Dendritic cell treated with granulocyte-macrophage colony-stimulating factor and Interleukin-4, amounts not matched to agents 40 ng/mL and 50 ng/mL, for 4 days (primary cell): ENCODE results near the gene LTBP3.
A peak's percentile ranks its signal among the peaks of the same experiment; 100 is the strongest.
"Not testable (repeated sequence)": the region's sequence is repeated elsewhere in the genome, so short reads cannot be mapped to it uniquely, and the experiment has no call there.

Source experiments
- H3K27ac Mint-ChIP-seq: one replicate; pipeline ENCODE4 v1.8.0; 2022; ENCODE audit warnings: mild to moderate bottlenecking, mixed read lengths
- H3K27me3 Mint-ChIP-seq: one replicate; pipeline ENCODE4 v1.8.0; 2022; ENCODE audit warnings: mild to moderate bottlenecking, mixed read lengths
- H3K36me3 Mint-ChIP-seq: one replicate; pipeline ENCODE4 v1.8.0; 2022; ENCODE audit warnings: low read depth, mixed read lengths
- H3K4me1 Mint-ChIP-seq: one replicate; pipeline ENCODE4 v1.8.0; 2022; ENCODE audit warnings: low read depth, mixed read lengths
- H3K4me3 Mint-ChIP-seq: one replicate; pipeline ENCODE4 v1.8.0; 2022; ENCODE audit warnings: mild to moderate bottlenecking, moderate library complexity, mixed read lengths
- H3K9me3 Mint-ChIP-seq: one replicate; pipeline ENCODE4 v1.8.0; 2022; ENCODE audit warnings: mixed read lengths
- intact Hi-C: fragments of 100-400 bp; cut with micrococcal nuclease; formaldehyde crosslinking; loops from one replicate; pipeline ENCODE4 v1.15.0; 2022

LTBP3 gene

GRCh38 chr11:65572356-65573051 is 14.3 kb upstream of the LTBP3 start, which contains the start of gene FAM89B:
Gene FAM89B, plus strand, starts transcription at chr11:65572538. Its CDS starts 132 bp downstream, at chr11:65572670.
- intact Hi-C loops = no loop called here
- Mint-ChIP-seq H3K27ac (peak within 1 kb of the TSS; percentile 94), H3K4me1 (peaks cover 64% of the 10 kb centered on the region), H3K4me3 (peak within 1 kb of the TSS; percentile 96), H3K9me3 (no peaks in the 10 kb centered on the region), H3K27me3 (no peaks in the 10 kb centered on the region), H3K36me3 (peaks cover 86% of the 10 kb centered on the region)

GRCh38 chr11:65571940-65572339 is 13.8 kb upstream of the LTBP3 start:
- peaks cover 83% of the 10 kb centered on the region for H3K36me3 Mint-ChIP-seq
- H3K9me3 Mint-ChIP-seq = no peaks in the 10 kb centered on the region
- H3K4me3 Mint-ChIP-seq = peak overlapping the region; percentile 96
- peak overlapping the region; percentile 94 for H3K27ac Mint-ChIP-seq
- H3K27me3 Mint-ChIP-seq = no peaks in the 10 kb centered on the region
- H3K4me1 Mint-ChIP-seq = peaks cover 64% of the 10 kb centered on the region
- intact Hi-C loops = no loop called here

GRCh38 chr11:65571420-65571819 is 13.3 kb upstream of the LTBP3 start:
- Mint-ChIP-seq H3K4me3 (peak overlapping the region; percentile 96), H3K27ac (peak overlapping the region; percentile 94), H3K9me3 (no peaks in the 10 kb centered on the region), H3K36me3 (peaks cover 83% of the 10 kb centered on the region), H3K27me3 (no peaks in the 10 kb centered on the region), H3K4me1 (peaks cover 67% of the 10 kb centered on the region)
- intact Hi-C loops = no loop called here

GRCh38 chr11:65569973-65570918 is 12.1 kb upstream of the LTBP3 start, which contains the start of gene ZNRD2:
Gene ZNRD2, plus strand, starts transcription at chr11:65570477. Its CDS starts 15 bp downstream, at chr11:65570492.
- H3K9me3 Mint-ChIP-seq = no peaks in the 10 kb centered on the region
- peak within 1 kb of the TSS; percentile 94 for H3K27ac Mint-ChIP-seq
- H3K27me3 Mint-ChIP-seq = no peaks in the 10 kb centered on the region
- peak within 1 kb of the TSS; percentile 96 for H3K4me3 Mint-ChIP-seq
- peaks cover 74% of the 10 kb centered on the region for H3K36me3 Mint-ChIP-seq
- H3K4me1 Mint-ChIP-seq = peaks cover 75% of the 10 kb centered on the region
- intact Hi-C loops = loop anchor here (1.0 to 2.0 kb wide), 2 partner anchors 23 to 30 kb away; no protein-coding TSS in a partner anchor

GRCh38 chr11:65569164-65569972 is 11.2 kb upstream of the LTBP3 start:
- H3K9me3 Mint-ChIP-seq = no peaks in the 10 kb centered on the region
- peaks cover 67% of the 10 kb centered on the region for H3K36me3 Mint-ChIP-seq
- H3K4me3 Mint-ChIP-seq = peak overlapping the region; percentile 96
- intact Hi-C loops = loop anchor here (2.0 kb wide), 1 partner anchor 23 kb away; no protein-coding TSS in a partner anchor
- H3K4me1 Mint-ChIP-seq = peaks cover 73% of the 10 kb centered on the region
- H3K27me3 Mint-ChIP-seq = no peaks in the 10 kb centered on the region
- peak overlapping the region; percentile 94 for H3K27ac Mint-ChIP-seq

GRCh38 chr11:65565624-65566453 is 7.7 kb upstream of the LTBP3 start:
- peaks cover 9% of the 10 kb centered on the region for H3K27me3 Mint-ChIP-seq
- H3K27ac Mint-ChIP-seq = no peak overlapping the region
- H3K4me1 Mint-ChIP-seq = peaks cover 46% of the 10 kb centered on the region
- H3K4me3 Mint-ChIP-seq = no peak overlapping the region
- intact Hi-C loops = no loop called here
- H3K36me3 Mint-ChIP-seq = peaks cover 40% of the 10 kb centered on the region
- H3K9me3 Mint-ChIP-seq = no peaks in the 10 kb centered on the region

- Mint-ChIP-seq H3K36me3 (peaks cover 32% of the 10 kb centered on the region), H3K4me1 (peaks cover 48% of the 10 kb centered on the region), H3K27me3 (peaks cover 17% of the 10 kb centered on the region)
- H3K4me3 Mint-ChIP-seq, intact Hi-C loops, H3K9me3 Mint-ChIP-seq, H3K27ac Mint-ChIP-seq: not testable (repeated sequence)
Measured at GRCh38 chr11:65564879-65565559, 6.9 kb upstream of the LTBP3 start.

- peaks cover 18% of the 10 kb centered on the region for H3K36me3 Mint-ChIP-seq
- H3K4me1 Mint-ChIP-seq = peaks cover 42% of the 10 kb centered on the region
- no peak overlapping the region for H3K27ac Mint-ChIP-seq
- H3K27me3 Mint-ChIP-seq = peaks cover 26% of the 10 kb centered on the region
- H3K9me3 Mint-ChIP-seq = no peaks in the 10 kb centered on the region
- intact Hi-C loops = no loop called here
- no peak overlapping the region for H3K4me3 Mint-ChIP-seq
Measured at GRCh38 chr11:65563601-65564000, 5.4 kb upstream of the LTBP3 start.

GRCh38 chr11:65562788-65563187 is 4.6 kb upstream of the LTBP3 start:
- Mint-ChIP-seq H3K36me3 (peaks cover 10% of the 10 kb centered on the region), H3K4me1 (peaks cover 34% of the 10 kb centered on the region), H3K9me3 (no peaks in the 10 kb centered on the region), H3K27me3 (peaks cover 31% of the 10 kb centered on the region), H3K4me3 (no peak overlapping the region), H3K27ac (no peak overlapping the region)
- intact Hi-C loops = no loop called here

- intact Hi-C loops = no loop called here
- peaks cover 39% of the 10 kb centered on the region for H3K4me1 Mint-ChIP-seq
- H3K9me3 Mint-ChIP-seq = no peaks in the 10 kb centered on the region
- peaks cover 36% of the 10 kb centered on the region for H3K27me3 Mint-ChIP-seq
- no peak overlapping the region for H3K4me3 Mint-ChIP-seq
- H3K27ac Mint-ChIP-seq = no peak overlapping the region
- H3K36me3 Mint-ChIP-seq = peaks cover 5% of the 10 kb centered on the region
Measured at GRCh38 chr11:65562020-65562419, 3.9 kb upstream of the LTBP3 start.

- Mint-ChIP-seq H3K27me3 (peaks cover 44% of the 10 kb centered on the region), H3K27ac (no peak overlapping the region), H3K9me3 (no peaks in the 10 kb centered on the region), H3K4me1 (peaks cover 41% of the 10 kb centered on the region), H3K36me3 (no peaks in the 10 kb centered on the region), H3K4me3 (no peak overlapping the region)
- intact Hi-C loops = no loop called here
Measured at GRCh38 chr11:65560555-65561418, 2.6 kb upstream of the LTBP3 start.
